GM12878 (cell line): Measurements from ENCODE around the gene ZNF443. TPM values are rescaled to one million over a fixed set of nuclear protein-coding genes. Genes with fewer than 3 reads are reported as not detected.

Experiments
- JUNB ChIP-seq: IDR thresholded peaks from 2 replicates; pipeline ENCODE4 v1.6.1; 2016; ENCODE audit warnings: antibody characterized with exemption, mild to moderate bottlenecking
- MXI1 ChIP-seq: fragments of 150-350 bp; IDR thresholded peaks from 2 replicates; pipeline ENCODE4 v1.6.1; 2011; ENCODE audit warnings: low read depth, mild to moderate bottlenecking, inconsistent platforms, low read length, improper control_type of control experiment
- MYC ChIP-seq: IDR thresholded peaks from 2 replicates; pipeline ENCODE4 v1.6.1; 2011; ENCODE audit warnings: mild to moderate bottlenecking, low read length, moderate library complexity, inconsistent platforms; ENCODE audit not compliant: insufficient read depth, insufficient replicate concordance, insufficient read length, severe bottlenecking
- NR2C2 ChIP-seq: IDR thresholded peaks from 2 replicates; pipeline ENCODE4 v1.6.1; 2011; ENCODE audit warnings: borderline replicate concordance, low read depth; ENCODE audit not compliant: control insufficient read depth, insufficient read length
- RAD21 ChIP-seq: IDR thresholded peaks from 2 replicates; pipeline ENCODE4 v1.6.1; 2011; ENCODE audit warnings: mild to moderate bottlenecking, low read depth, low read length, moderate library complexity; ENCODE audit not compliant: insufficient read depth
- SUZ12 ChIP-seq: fragments of 200-600 bp; sonication (generic); IDR thresholded peaks from one replicate; pipeline ENCODE4 v1.6.1; 2018; ENCODE audit warnings: antibody characterized with exemption, mild to moderate bottlenecking; ENCODE audit not compliant: unreplicated experiment
- TCF12 ChIP-seq: IDR thresholded peaks from 2 replicates; pipeline ENCODE4 v1.6.1; 2011; ENCODE audit warnings: low read depth, mild to moderate bottlenecking, low read length
- ZBED1 ChIP-seq: IDR thresholded peaks from 2 replicates; pipeline ENCODE4 v1.6.1; 2016; ENCODE audit warnings: borderline replicate concordance
- ZNF207 ChIP-seq: fragments of 450-650 bp; IDR thresholded peaks from 2 replicates; pipeline ENCODE4 v1.6.1; 2014; ENCODE audit warnings: antibody characterized with exemption, mild to moderate bottlenecking, borderline replicate concordance
- ZNF274 ChIP-seq: IDR thresholded peaks from one replicate; pipeline ENCODE4 v1.8.0; 2011; ENCODE audit not compliant: insufficient read length, insufficient read depth
- polyA plus RNA-seq, 11 experiments: library from polyadenylated mRNA; depleted of rRNA in 4 of 11; unstranded in 6 of 11; stranded (reverse) in 5 of 11; fragments of >200 nt; fragmentation: Nextera tagmentation in 4 of 11; fragmentation: Illumina TruSeq in 1 of 11; extraction: Ambion mirVana in 4 of 11; extraction: Trizol in 1 of 11; gene quantifications; 1 replicate in 1 of 11; 2 replicates in 10 of 11; pipeline versions ENCODE4 v1.2.1 to v1.2.3, GENCODE V29; 2011 to 2016; ENCODE audit warnings: inconsistent platforms in 2 of 11, missing spikeins in 2 of 11, low read depth in 1 of 11
- total RNA-seq, 4 experiments: library from RNA; depleted of rRNA in 3 of 4; stranded (reverse); fragments of >200 nt in 3 of 4; fragmentation: Illumina TruSeq in 1 of 4; extraction: Trizol in 1 of 4; gene quantifications; 2 replicates each; pipeline versions ENCODE4 v1.2.1 to v1.2.3, GENCODE V29; 2013 to 2021
- TF ChIP-seq, protein P1 (sequence below): IDR thresholded peaks from 2 replicates; pipeline ENCODE4 v1.6.1; 2012; ENCODE audit warnings: mild to moderate bottlenecking, low read depth, low read length
- TF ChIP-seq, protein P2 (sequence below): fragments of 450-650 bp; IDR thresholded peaks from 2 replicates; pipeline ENCODE4 v1.6.1; 2017; ENCODE audit warnings: mild to moderate bottlenecking
- TF ChIP-seq, protein P3 (sequence below): fragments of 450-650 bp; IDR thresholded peaks from 2 replicates; pipeline ENCODE4 v1.6.1; 2016; ENCODE audit warnings: mild to moderate bottlenecking
- TF ChIP-seq, protein P4 (sequence below): IDR thresholded peaks from 2 replicates; pipeline ENCODE4 v1.6.1; 2011; ENCODE audit warnings: low read depth, mild to moderate bottlenecking, low read length, moderate library complexity, borderline replicate concordance; ENCODE audit errors: extremely low read depth
- TF ChIP-seq, protein P5 (sequence below): IDR thresholded peaks from 2 replicates; pipeline ENCODE4 v1.6.1; 2012; ENCODE audit warnings: improper control_type of control experiment, low read depth, low read length; ENCODE audit not compliant: insufficient replicate concordance
- TF ChIP-seq, protein P6 (sequence below): IDR thresholded peaks from 2 replicates; pipeline ENCODE4 v1.6.1; 2012; ENCODE audit warnings: low read depth, low read length, improper control_type of control experiment

ZNF443 gene
- total and polyA plus RNA-seq, 10 of the 15 experiments (the other 5 are each of a cell fraction or from before 2014, with no cell fraction given) = 2.1 to 9.1 (median 3.9) TPM

DNA sequence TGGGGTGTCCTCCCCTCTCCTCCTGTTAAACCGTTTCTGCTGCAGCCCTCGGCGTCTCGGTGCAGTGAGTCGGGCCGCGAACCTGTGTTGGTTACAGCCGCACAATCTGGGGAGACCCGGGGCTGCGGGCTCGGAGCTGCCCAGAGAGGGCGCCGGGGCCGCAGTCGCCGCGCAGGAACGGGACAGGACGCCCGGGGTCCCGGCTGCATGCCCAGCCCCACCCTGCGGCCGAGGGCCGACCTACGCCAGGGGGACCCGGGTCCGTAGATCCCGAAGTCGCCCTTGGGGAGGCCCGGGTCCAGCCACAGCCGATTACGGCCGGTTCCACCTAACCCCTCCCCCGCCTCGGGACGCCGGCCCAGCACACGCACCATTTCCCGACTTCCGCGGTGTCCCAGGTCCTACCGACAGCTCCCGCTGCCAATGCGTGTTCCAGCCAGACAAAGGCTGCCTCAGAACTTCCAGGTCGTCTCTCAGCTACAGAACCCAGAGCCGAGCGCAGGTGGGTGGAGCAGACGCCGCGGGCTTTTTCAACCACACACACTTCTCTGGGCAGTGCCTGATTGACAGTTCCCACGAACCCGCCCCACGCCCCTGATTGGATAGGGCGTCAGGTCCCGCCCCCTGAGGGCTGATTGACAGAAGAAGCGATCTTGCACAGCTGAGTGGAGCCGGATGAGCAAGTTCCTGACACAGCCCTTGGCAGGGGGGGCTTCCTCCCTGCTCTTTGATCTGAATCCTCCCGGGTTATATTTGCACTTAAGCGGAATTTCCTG lies at the start of gene ZNF443 (continued):
- TF ChIP-seq, protein P1, sequence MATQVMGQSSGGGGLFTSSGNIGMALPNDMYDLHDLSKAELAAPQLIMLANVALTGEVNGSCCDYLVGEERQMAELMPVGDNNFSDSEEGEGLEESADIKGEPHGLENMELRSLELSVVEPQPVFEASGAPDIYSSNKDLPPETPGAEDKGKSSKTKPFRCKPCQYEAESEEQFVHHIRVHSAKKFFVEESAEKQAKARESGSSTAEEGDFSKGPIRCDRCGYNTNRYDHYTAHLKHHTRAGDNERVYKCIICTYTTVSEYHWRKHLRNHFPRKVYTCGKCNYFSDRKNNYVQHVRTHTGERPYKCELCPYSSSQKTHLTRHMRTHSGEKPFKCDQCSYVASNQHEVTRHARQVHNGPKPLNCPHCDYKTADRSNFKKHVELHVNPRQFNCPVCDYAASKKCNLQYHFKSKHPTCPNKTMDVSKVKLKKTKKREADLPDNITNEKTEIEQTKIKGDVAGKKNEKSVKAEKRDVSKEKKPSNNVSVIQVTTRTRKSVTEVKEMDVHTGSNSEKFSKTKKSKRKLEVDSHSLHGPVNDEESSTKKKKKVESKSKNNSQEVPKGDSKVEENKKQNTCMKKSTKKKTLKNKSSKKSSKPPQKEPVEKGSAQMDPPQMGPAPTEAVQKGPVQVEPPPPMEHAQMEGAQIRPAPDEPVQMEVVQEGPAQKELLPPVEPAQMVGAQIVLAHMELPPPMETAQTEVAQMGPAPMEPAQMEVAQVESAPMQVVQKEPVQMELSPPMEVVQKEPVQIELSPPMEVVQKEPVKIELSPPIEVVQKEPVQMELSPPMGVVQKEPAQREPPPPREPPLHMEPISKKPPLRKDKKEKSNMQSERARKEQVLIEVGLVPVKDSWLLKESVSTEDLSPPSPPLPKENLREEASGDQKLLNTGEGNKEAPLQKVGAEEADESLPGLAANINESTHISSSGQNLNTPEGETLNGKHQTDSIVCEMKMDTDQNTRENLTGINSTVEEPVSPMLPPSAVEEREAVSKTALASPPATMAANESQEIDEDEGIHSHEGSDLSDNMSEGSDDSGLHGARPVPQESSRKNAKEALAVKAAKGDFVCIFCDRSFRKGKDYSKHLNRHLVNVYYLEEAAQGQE = no peak
- no peak for TF ChIP-seq TCF12
- TF ChIP-seq MYC = no peak
- TF ChIP-seq, protein P2, sequence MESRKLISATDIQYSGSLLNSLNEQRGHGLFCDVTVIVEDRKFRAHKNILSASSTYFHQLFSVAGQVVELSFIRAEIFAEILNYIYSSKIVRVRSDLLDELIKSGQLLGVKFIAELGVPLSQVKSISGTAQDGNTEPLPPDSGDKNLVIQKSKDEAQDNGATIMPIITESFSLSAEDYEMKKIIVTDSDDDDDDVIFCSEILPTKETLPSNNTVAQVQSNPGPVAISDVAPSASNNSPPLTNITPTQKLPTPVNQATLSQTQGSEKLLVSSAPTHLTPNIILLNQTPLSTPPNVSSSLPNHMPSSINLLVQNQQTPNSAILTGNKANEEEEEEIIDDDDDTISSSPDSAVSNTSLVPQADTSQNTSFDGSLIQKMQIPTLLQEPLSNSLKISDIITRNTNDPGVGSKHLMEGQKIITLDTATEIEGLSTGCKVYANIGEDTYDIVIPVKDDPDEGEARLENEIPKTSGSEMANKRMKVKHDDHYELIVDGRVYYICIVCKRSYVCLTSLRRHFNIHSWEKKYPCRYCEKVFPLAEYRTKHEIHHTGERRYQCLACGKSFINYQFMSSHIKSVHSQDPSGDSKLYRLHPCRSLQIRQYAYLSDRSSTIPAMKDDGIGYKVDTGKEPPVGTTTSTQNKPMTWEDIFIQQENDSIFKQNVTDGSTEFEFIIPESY = no peak
- no peak for TF ChIP-seq RAD21
- no peak for TF ChIP-seq NR2C2
- no peak for TF ChIP-seq ZNF274
- no peak for TF ChIP-seq SUZ12
- TF ChIP-seq, protein P3, sequence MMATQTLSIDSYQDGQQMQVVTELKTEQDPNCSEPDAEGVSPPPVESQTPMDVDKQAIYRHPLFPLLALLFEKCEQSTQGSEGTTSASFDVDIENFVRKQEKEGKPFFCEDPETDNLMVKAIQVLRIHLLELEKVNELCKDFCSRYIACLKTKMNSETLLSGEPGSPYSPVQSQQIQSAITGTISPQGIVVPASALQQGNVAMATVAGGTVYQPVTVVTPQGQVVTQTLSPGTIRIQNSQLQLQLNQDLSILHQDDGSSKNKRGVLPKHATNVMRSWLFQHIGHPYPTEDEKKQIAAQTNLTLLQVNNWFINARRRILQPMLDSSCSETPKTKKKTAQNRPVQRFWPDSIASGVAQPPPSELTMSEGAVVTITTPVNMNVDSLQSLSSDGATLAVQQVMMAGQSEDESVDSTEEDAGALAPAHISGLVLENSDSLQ = peak; percentile 98
- no peak for TF ChIP-seq ZBED1
- TF ChIP-seq, protein P4, sequence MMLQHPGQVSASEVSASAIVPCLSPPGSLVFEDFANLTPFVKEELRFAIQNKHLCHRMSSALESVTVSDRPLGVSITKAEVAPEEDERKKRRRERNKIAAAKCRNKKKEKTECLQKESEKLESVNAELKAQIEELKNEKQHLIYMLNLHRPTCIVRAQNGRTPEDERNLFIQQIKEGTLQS = no peak
- TF ChIP-seq, protein P5, sequence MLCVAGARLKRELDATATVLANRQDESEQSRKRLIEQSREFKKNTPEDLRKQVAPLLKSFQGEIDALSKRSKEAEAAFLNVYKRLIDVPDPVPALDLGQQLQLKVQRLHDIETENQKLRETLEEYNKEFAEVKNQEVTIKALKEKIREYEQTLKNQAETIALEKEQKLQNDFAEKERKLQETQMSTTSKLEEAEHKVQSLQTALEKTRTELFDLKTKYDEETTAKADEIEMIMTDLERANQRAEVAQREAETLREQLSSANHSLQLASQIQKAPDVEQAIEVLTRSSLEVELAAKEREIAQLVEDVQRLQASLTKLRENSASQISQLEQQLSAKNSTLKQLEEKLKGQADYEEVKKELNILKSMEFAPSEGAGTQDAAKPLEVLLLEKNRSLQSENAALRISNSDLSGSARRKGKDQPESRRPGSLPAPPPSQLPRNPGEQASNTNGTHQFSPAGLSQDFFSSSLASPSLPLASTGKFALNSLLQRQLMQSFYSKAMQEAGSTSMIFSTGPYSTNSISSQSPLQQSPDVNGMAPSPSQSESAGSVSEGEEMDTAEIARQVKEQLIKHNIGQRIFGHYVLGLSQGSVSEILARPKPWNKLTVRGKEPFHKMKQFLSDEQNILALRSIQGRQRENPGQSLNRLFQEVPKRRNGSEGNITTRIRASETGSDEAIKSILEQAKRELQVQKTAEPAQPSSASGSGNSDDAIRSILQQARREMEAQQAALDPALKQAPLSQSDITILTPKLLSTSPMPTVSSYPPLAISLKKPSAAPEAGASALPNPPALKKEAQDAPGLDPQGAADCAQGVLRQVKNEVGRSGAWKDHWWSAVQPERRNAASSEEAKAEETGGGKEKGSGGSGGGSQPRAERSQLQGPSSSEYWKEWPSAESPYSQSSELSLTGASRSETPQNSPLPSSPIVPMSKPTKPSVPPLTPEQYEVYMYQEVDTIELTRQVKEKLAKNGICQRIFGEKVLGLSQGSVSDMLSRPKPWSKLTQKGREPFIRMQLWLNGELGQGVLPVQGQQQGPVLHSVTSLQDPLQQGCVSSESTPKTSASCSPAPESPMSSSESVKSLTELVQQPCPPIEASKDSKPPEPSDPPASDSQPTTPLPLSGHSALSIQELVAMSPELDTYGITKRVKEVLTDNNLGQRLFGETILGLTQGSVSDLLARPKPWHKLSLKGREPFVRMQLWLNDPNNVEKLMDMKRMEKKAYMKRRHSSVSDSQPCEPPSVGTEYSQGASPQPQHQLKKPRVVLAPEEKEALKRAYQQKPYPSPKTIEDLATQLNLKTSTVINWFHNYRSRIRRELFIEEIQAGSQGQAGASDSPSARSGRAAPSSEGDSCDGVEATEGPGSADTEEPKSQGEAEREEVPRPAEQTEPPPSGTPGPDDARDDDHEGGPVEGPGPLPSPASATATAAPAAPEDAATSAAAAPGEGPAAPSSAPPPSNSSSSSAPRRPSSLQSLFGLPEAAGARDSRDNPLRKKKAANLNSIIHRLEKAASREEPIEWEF = no peak
- TF ChIP-seq MXI1 = peak; percentile 37; the same call in 1 of the 2 replicates
- TF ChIP-seq JUNB = no peak
- TF ChIP-seq, protein P6, sequence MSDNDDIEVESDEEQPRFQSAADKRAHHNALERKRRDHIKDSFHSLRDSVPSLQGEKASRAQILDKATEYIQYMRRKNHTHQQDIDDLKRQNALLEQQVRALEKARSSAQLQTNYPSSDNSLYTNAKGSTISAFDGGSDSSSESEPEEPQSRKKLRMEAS = no peak
- TF ChIP-seq ZNF207 = no peak
